Dedifferentiated amniotic fluid mesenchymal stem cell (primary cell): ENCODE data around the gene ABCC4.

ENCODE experiments used
- DNase-seq: peaks from one replicate; pipeline ENCODE4 v3.0.0-alpha.2; 2016; ENCODE audit errors: extremely low spot score

ABCC4 gene

GRCh38 chr13:95301183-95301967 is at the start of gene ABCC4:
Gene ABCC4, minus strand, starts transcription at chr13:95301451. Its CDS starts 137 bp downstream, at chr13:95301314.
- DNase-seq: peak; percentile 43

- DNase-seq: no peak
Observed at GRCh38 chr13:95349267-95349666, 48.0 kb upstream of the ABCC4 start.

GRCh38 chr13:95343944-95344343 is 42.7 kb upstream of the ABCC4 start:
- DNase-seq: no peak

GRCh38 chr13:95341441-95341840 is 40.2 kb upstream of the ABCC4 start:
- no peak for DNase-seq

- DNase-seq: no peak
Observed at GRCh38 chr13:95338905-95339304, 37.7 kb upstream of the ABCC4 start.

- DNase-seq: no peak
Observed at GRCh38 chr13:95337597-95337996, 36.3 kb upstream of the ABCC4 start.

- no peak for DNase-seq
Observed at GRCh38 chr13:95335667-95336066, 34.4 kb upstream of the ABCC4 start.

GRCh38 chr13:95328386-95328785 is 27.1 kb upstream of the ABCC4 start:
- DNase-seq: no peak

GRCh38 chr13:95327190-95327589 is 25.9 kb upstream of the ABCC4 start:
- DNase-seq: no peak

- no peak for DNase-seq
Observed at GRCh38 chr13:95326695-95327094, 25.4 kb upstream of the ABCC4 start.

- DNase-seq: no peak
Observed at GRCh38 chr13:95325485-95325884, 24.2 kb upstream of the ABCC4 start.

- DNase-seq: no peak
Observed at GRCh38 chr13:95323930-95324662, 22.8 kb upstream of the ABCC4 start.

GRCh38 chr13:95319551-95320274 is 18.5 kb upstream of the ABCC4 start:
- no peak for DNase-seq

- DNase-seq: no peak
Observed at GRCh38 chr13:95317039-95317989, 16.1 kb upstream of the ABCC4 start.

GRCh38 chr13:95315752-95316151 is 14.5 kb upstream of the ABCC4 start:
- DNase-seq: no peak

GRCh38 chr13:95307507-95307906 is 6.3 kb upstream of the ABCC4 start:
- no peak for DNase-seq

GRCh38 chr13:95304453-95304852 is 3.2 kb upstream of the ABCC4 start:
- no peak for DNase-seq

- DNase-seq: no peak
Observed at GRCh38 chr13:95301968-95302393, 730 bp upstream of the ABCC4 start.

- no peak for DNase-seq
Observed at GRCh38 chr13:95300625-95301182, 547 bp downstream of the ABCC4 start.

- no peak for DNase-seq
Observed at GRCh38 chr13:95298971-95299621, 2.2 kb downstream of the ABCC4 start.
